ENCODE results near the gene RPS6KB2.

RPS6KB2 gene

GRCh38 chr11:67434395-67434881 is 6.1 kb downstream of the RPS6KB2 start:
- H3K27me3 ChIP-seq (ENCODE audit: insufficient read depth, poor library complexity, severe bottlenecking), result no peaks in the 10 kb centered on the region
- peaks cover 55% of the 10 kb centered on the region for H3K36me3 ChIP-seq (ENCODE audit: low read depth)
- H3K9me3 ChIP-seq (ENCODE audit: severe bottlenecking), result no peaks in the 10 kb centered on the region
- TF ChIP-seq CTCF (IDR thresholded peaks at IDR 0.05; ENCODE audit: poor library complexity, severe bottlenecking), result no peak
- H3K4me3 ChIP-seq (ENCODE audit: severe bottlenecking), result no peak overlapping the region
- H3K4me1 ChIP-seq (ENCODE audit: insufficient read depth, poor library complexity, severe bottlenecking), result peaks cover 1% of the 10 kb centered on the region
- no peak for ATAC-seq (ENCODE audit: low read depth)
- H3K27ac ChIP-seq (ENCODE audit: poor library complexity, severe bottlenecking), result no peak overlapping the region
- no peak for DNase-seq (ENCODE audit: low spot score)

GRCh38 chr11:67435031-67435726 is 6.9 kb downstream of the RPS6KB2 start:
- H3K4me3 ChIP-seq (ENCODE audit: severe bottlenecking), result no peak overlapping the region
- H3K36me3 ChIP-seq (ENCODE audit: low read depth), result peaks cover 49% of the 10 kb centered on the region
- ATAC-seq (ENCODE audit: low read depth) (peak; percentile 26; the same call in 1 of the 3 replicates), DNase-seq (ENCODE audit: low spot score) (no peak)
- no peaks in the 10 kb centered on the region for H3K4me1 ChIP-seq (ENCODE audit: insufficient read depth, poor library complexity, severe bottlenecking)
- H3K27me3 ChIP-seq (ENCODE audit: insufficient read depth, poor library complexity, severe bottlenecking), result no peaks in the 10 kb centered on the region
- no peaks in the 10 kb centered on the region for H3K9me3 ChIP-seq (ENCODE audit: severe bottlenecking)
- TF ChIP-seq CTCF (IDR thresholded peaks at IDR 0.05; ENCODE audit: poor library complexity, severe bottlenecking), result no peak
- no peak overlapping the region for H3K27ac ChIP-seq (ENCODE audit: poor library complexity, severe bottlenecking)

- DNase-seq (ENCODE audit: low spot score) (no peak), ATAC-seq (ENCODE audit: low read depth) (0 out of 3 replicates have a peak, but pooled peaks have one; percentile 2)
- no peak for TF ChIP-seq CTCF (IDR thresholded peaks at IDR 0.05; ENCODE audit: poor library complexity, severe bottlenecking)
- no peaks in the 10 kb centered on the region for H3K27me3 ChIP-seq (ENCODE audit: insufficient read depth, poor library complexity, severe bottlenecking)
- H3K9me3 ChIP-seq (ENCODE audit: severe bottlenecking), result no peaks in the 10 kb centered on the region
- H3K4me3 ChIP-seq (ENCODE audit: severe bottlenecking), result no peak overlapping the region
- H3K27ac ChIP-seq (ENCODE audit: poor library complexity, severe bottlenecking), result no peak overlapping the region
- peaks cover 42% of the 10 kb centered on the region for H3K36me3 ChIP-seq (ENCODE audit: low read depth)
- H3K4me1 ChIP-seq (ENCODE audit: insufficient read depth, poor library complexity, severe bottlenecking), result no peaks in the 10 kb centered on the region
These were observed 7.6 kb downstream of the RPS6KB2 start for GRCh38 chr11:67435727-67436458.

- ATAC-seq (ENCODE audit: low read depth) (peak; percentile 10; the same call in 1 of the 3 replicates), DNase-seq (ENCODE audit: low spot score) (no peak)
- Histone ChIP-seq H3K27me3 (ENCODE audit: insufficient read depth, poor library complexity, severe bottlenecking) (no peaks in the 10 kb centered on the region), H3K4me1 (ENCODE audit: insufficient read depth, poor library complexity, severe bottlenecking) (no peaks in the 10 kb centered on the region), H3K4me3 (ENCODE audit: severe bottlenecking) (no peak overlapping the region), H3K9me3 (ENCODE audit: severe bottlenecking) (no peaks in the 10 kb centered on the region), H3K36me3 (ENCODE audit: low read depth) (peaks cover 40% of the 10 kb centered on the region), H3K27ac (ENCODE audit: poor library complexity, severe bottlenecking) (no peak overlapping the region)
- no peak for TF ChIP-seq CTCF (IDR thresholded peaks at IDR 0.05; ENCODE audit: poor library complexity, severe bottlenecking)
These were observed 8.3 kb downstream of the RPS6KB2 start for GRCh38 chr11:67436459-67437081.

Data from RWPE2 (cell line).